Prostate gland (tissue), 2 donors: ENCODE data around the gene ACTR2. TPM values are rescaled to one million over a fixed set of nuclear protein-coding genes. Genes with fewer than 3 reads are reported as not detected.

Experiments
- DNase-seq: peaks from one replicate; pipeline ENCODE4 v3.0.0-alpha.2; 2019; ENCODE audit warnings: low spot score
- H3K27ac ChIP-seq, 2 donors: fragments of 200-600 bp; sonication (generic); 2 replicates each; pipeline ENCODE4 v1.5.1; 2017 to 2019
- H3K27me3 ChIP-seq: fragments of 200-600 bp; sonication (generic); replicated peaks from 2 replicates; pipeline ENCODE4 v1.5.1; 2019; ENCODE audit not compliant: insufficient read depth
- H3K36me3 ChIP-seq, 2 donors: fragments of 200-600 bp; sonication (generic); 1 replicate in 1 of 2; 2 replicates in 1 of 2; pipeline versions ENCODE4 v1.5.1 to v1.8.1; 2017 to 2019
- H3K4me1 ChIP-seq: fragments of 200-600 bp; sonication (generic); replicated peaks from 2 replicates; pipeline ENCODE4 v1.5.1; 2019
- H3K4me3 ChIP-seq, 2 donors: fragments of 200-600 bp; sonication (generic); 2 replicates each; pipeline ENCODE4 v1.5.1; 2017 to 2019
- H3K9me3 ChIP-seq: fragments of 200-600 bp; sonication (generic); 2 replicates; pipeline ENCODE4 v1.5.1; 2017
- POLR2A ChIP-seq: fragments of 450-650 bp; IDR thresholded peaks from one replicate; pipeline ENCODE4 v1.6.1; 2016; ENCODE audit warnings: antibody characterized with exemption, mild to moderate bottlenecking
- POLR2AphosphoS5 ChIP-seq: sonication (generic); formaldehyde crosslinking; IDR thresholded peaks from one replicate; pipeline ENCODE4 v1.6.1; 2017; ENCODE audit warnings: antibody characterized with exemption
- WGBS: methylation state at CpG from one replicate; pipeline ENCODE4 v1.1.5; 2018; 5-methylcytosine and 5-hydroxymethylcytosine counted together
- intact Hi-C: fragments of 100-400 bp; cut with DNase I; formaldehyde crosslinking; loops from one replicate; pipeline ENCODE4 v1.14.2; 2022
- total RNA-seq, 2 donors: library from RNA; depleted of rRNA; stranded (reverse); fragments of >200 nt; gene quantifications; one replicate each; pipeline ENCODE4 v1.1.0, GENCODE V29; 2016
- TF ChIP-seq, protein P1 (sequence below), 4 experiments: fragments of 200-600 bp in 2 of 4; fragments of 450-650 bp in 2 of 4; sonication (generic) in 2 of 4; IDR thresholded peaks; 1 replicate in 3 of 4; 2 replicates in 1 of 4; pipeline ENCODE4 v1.5.1; 2016 to 2019; ENCODE audit warnings: antibody characterized with exemption in 4 of 4, mild to moderate bottlenecking in 2 of 4, moderate library complexity in 2 of 4

The ACTR2 gene
- total RNA-seq, 2 donors from 2014 or later: 54.8 to 69.2 TPM

DNA sequence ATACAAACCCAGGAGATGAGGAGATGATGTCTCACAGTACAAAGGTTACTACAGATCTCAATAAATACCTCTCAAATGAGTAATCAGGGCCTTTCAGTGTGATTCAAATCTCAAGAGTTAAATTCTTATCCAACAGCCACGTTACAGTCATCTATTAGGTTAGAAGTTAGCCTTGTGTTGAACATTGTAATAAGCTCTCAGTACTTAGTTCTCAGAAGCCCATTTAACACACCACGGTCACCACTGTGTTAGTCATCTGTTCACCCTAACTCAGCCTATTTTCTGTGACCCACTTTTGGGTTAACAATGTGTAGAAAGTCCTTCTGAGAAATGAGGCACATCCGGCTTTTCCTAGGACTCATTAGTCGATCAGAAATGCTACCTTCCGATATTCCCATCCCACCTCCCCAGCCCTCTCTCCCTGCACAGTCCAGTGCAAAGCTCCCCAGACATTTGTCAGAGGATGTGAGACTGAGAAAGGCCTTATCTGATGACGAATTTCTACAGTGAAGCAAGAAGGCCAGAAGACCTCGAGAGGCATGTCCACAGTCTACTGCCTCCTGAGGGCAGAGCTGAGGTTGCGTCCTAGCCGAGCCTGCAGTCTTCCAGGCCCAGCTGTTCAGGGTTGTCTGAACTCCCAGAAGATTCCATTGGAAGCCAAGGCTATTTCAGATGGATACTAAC, 92.6 kb downstream of the ACTR2 start:
- no peaks in the 10 kb centered on the region for H3K27me3 ChIP-seq
- TF ChIP-seq POLR2AphosphoS5: no peak
- TF ChIP-seq, protein P1, sequence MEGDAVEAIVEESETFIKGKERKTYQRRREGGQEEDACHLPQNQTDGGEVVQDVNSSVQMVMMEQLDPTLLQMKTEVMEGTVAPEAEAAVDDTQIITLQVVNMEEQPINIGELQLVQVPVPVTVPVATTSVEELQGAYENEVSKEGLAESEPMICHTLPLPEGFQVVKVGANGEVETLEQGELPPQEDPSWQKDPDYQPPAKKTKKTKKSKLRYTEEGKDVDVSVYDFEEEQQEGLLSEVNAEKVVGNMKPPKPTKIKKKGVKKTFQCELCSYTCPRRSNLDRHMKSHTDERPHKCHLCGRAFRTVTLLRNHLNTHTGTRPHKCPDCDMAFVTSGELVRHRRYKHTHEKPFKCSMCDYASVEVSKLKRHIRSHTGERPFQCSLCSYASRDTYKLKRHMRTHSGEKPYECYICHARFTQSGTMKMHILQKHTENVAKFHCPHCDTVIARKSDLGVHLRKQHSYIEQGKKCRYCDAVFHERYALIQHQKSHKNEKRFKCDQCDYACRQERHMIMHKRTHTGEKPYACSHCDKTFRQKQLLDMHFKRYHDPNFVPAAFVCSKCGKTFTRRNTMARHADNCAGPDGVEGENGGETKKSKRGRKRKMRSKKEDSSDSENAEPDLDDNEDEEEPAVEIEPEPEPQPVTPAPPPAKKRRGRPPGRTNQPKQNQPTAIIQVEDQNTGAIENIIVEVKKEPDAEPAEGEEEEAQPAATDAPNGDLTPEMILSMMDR (IDR thresholded peaks at IDR 0.05): no peak
- no peak for TF ChIP-seq POLR2A
- H3K4me1 ChIP-seq: peaks cover 9% of the 10 kb centered on the region
- intact Hi-C loops: no loop called here
- WGBS: 65% methylated on average over 9 of the region's 9 CpGs
- no peak overlapping the region for H3K27ac ChIP-seq
- no peaks in the 10 kb centered on the region for H3K36me3 ChIP-seq
- H3K4me3 ChIP-seq: no peak overlapping the region
- H3K9me3 ChIP-seq: no peaks in the 10 kb centered on the region
- no peak for DNase-seq

Other genes starting within 250 kb of the ACTR2 start
- gene SLC1A4, start 238.4 kb upstream of the ACTR2 start, total RNA-seq: 10 to 100 TPM; 21.2 to 33.2 TPM
- 10 to 100 TPM; 15.3 to 28.8 TPM for gene CEP68, start 171.4 kb upstream of the ACTR2 start, total RNA-seq
- gene RAB1A, start 97.7 kb upstream of the ACTR2 start, total RNA-seq: 10 to 100 TPM; 50.3 to 67.6 TPM
- 10 to 100 TPM; 23.7 to 27.1 TPM for gene SPRED2, start 204.8 kb downstream of the ACTR2 start, total RNA-seq